IMR-90 (cell line): Measurements from ENCODE around the gene LSM14A. TPM values are rescaled to one million over a fixed set of nuclear protein-coding genes. Genes with fewer than 3 reads are reported as not detected.
A peak's percentile ranks its signal among the peaks of the same experiment; 100 is the strongest.

ENCODE experiments used
- ATAC-seq: fragments of 200-7000 bp; cut with Tn5 transposase; 2 replicates; pipeline ENCODE4 v1.9.1; 2020; ENCODE audit warnings: low read depth, mild to moderate bottlenecking, moderate library complexity
- BruUV-seq: library from RNA; stranded (reverse); fragments of 400-500 nt; replicated peaks from 2 replicates; lab custom pipeline; 2021; lab: Mats Ljungman, UMichigan
- CTCF ChIA-PET: fragments of 300-600 bp; formaldehyde crosslinking; extraction: SDS; loops from one replicate; lab custom pipeline; 2021; ENCODE audit warnings: antibody characterized with exemption; lab: Yijun Ruan, JAX
- POLR2A ChIA-PET: fragments of 300-600 bp; sonication (Branson Sonifier 250); formaldehyde crosslinking; loops from one replicate; lab custom pipeline; 2022; ENCODE audit warnings: antibody characterized with exemption; ENCODE audit not compliant: unreplicated experiment; lab: Charles Lee
- DNase-seq: peaks from one replicate; pipeline ENCODE4 v3.0.0; 2013
- H2AFZ ChIP-seq: replicated peaks from 2 replicates; pipeline ENCODE3; 2013; ENCODE audit warnings: low read length, mild to moderate bottlenecking; ENCODE audit not compliant: poor library complexity
- H2AK5ac ChIP-seq: 2 replicates; pipeline ENCODE4 v1.6.1; 2013; ENCODE audit warnings: low read depth, low read length, inconsistent platforms
- H2AK9ac ChIP-seq: replicated peaks from 2 replicates; pipeline ENCODE3; 2013; ENCODE audit warnings: mild to moderate bottlenecking, low read depth, low read length, moderate library complexity; ENCODE audit not compliant: poor library complexity
- H2BK120ac ChIP-seq: 2 replicates; pipeline ENCODE4 v1.6.1; 2013; ENCODE audit warnings: low read depth, low read length, inconsistent platforms
- H2BK15ac ChIP-seq: 3 replicates; pipeline ENCODE4 v1.6.1; 2013; ENCODE audit warnings: low read depth, low read length, inconsistent platforms
- H2BK20ac ChIP-seq: 2 replicates; pipeline ENCODE4 v1.6.1; 2013; ENCODE audit warnings: low read depth, mild to moderate bottlenecking, inconsistent platforms, low read length, moderate library complexity
- H2BK5ac ChIP-seq: 2 replicates; pipeline ENCODE4 v1.6.1; 2013; ENCODE audit warnings: mild to moderate bottlenecking, low read depth, low read length, inconsistent platforms; ENCODE audit not compliant: poor library complexity, severe bottlenecking
- H3K14ac ChIP-seq: replicated peaks from 2 replicates; pipeline ENCODE4 v1.6.1; 2013; ENCODE audit warnings: low read depth, low read length, inconsistent platforms
- H3K18ac ChIP-seq: 2 replicates; pipeline ENCODE4 v1.6.1; 2013; ENCODE audit warnings: low read depth, low read length, control low read depth
- H3K23ac ChIP-seq: 2 replicates; pipeline ENCODE4 v1.6.1; 2013; ENCODE audit warnings: low read depth, low read length, inconsistent platforms
- H3K27ac ChIP-seq: 2 replicates; pipeline ENCODE4 v1.5.1; 2013; ENCODE audit warnings: mild to moderate bottlenecking, control low read depth, low read length; ENCODE audit not compliant: insufficient read depth
- H3K27me3 ChIP-seq: 2 replicates; pipeline ENCODE4 v1.6.1; 2013; ENCODE audit warnings: low read length; ENCODE audit not compliant: control insufficient read depth, insufficient read depth
- H3K36me3 ChIP-seq: 2 replicates; pipeline ENCODE4 v1.6.1; 2013; ENCODE audit warnings: low read length, mixed read lengths; ENCODE audit not compliant: control insufficient read depth, insufficient read depth
- H3K4ac ChIP-seq: 2 replicates; pipeline ENCODE4 v1.6.1; 2013; ENCODE audit warnings: low read depth, low read length, inconsistent platforms
- H3K4me1 ChIP-seq: 2 replicates; pipeline ENCODE4 v1.6.1; 2013; ENCODE audit warnings: low read length, mixed read lengths; ENCODE audit not compliant: control insufficient read depth, insufficient read depth
- H3K4me2 ChIP-seq: 2 replicates; pipeline ENCODE4 v1.6.1; 2013; ENCODE audit warnings: low read depth, mild to moderate bottlenecking, control low read depth, low read length, moderate library complexity
- H3K4me3 ChIP-seq: 2 replicates; pipeline ENCODE4 v1.5.1; 2013; ENCODE audit warnings: low read depth, mild to moderate bottlenecking, control low read depth, low read length, moderate library complexity; ENCODE audit not compliant: insufficient read depth
- H3K56ac ChIP-seq: 2 replicates; pipeline ENCODE4 v1.6.1; 2013; ENCODE audit warnings: low read length, inconsistent platforms; ENCODE audit not compliant: insufficient read depth; ENCODE audit errors: extremely low read depth
- H3K79me1 ChIP-seq, 2 experiments: 2 replicates each; pipeline ENCODE4 v1.6.1; 2013; ENCODE audit warnings: low read length in 2 of 2, inconsistent platforms in 1 of 2, low read depth in 1 of 2
- H3K9ac ChIP-seq: 2 replicates; pipeline ENCODE4 v1.6.1; 2013; ENCODE audit warnings: low read depth, low read length, control low read depth
- H3K9me1 ChIP-seq: 2 replicates; pipeline ENCODE4 v1.6.1; 2013; ENCODE audit warnings: low read length, inconsistent platforms; ENCODE audit not compliant: insufficient read depth
- H3K9me3 ChIP-seq: 2 replicates; pipeline ENCODE4 v1.6.1; 2013; ENCODE audit warnings: low read length; ENCODE audit not compliant: control insufficient read depth, insufficient read depth
- H4K20me1 ChIP-seq: 2 replicates; pipeline ENCODE4 v1.6.1; 2013; ENCODE audit warnings: low read length, inconsistent platforms; ENCODE audit not compliant: insufficient read depth
- H4K5ac ChIP-seq: 2 replicates; pipeline ENCODE4 v1.6.1; 2013; ENCODE audit warnings: mild to moderate bottlenecking, low read depth, low read length, control low read depth
- H4K8ac ChIP-seq, 2 experiments: 2 replicates each; pipeline ENCODE4 v1.6.1; 2013; ENCODE audit warnings: low read depth in 2 of 2, low read length in 2 of 2, control low read depth in 1 of 2, inconsistent platforms in 1 of 2
- H4K91ac ChIP-seq: 2 replicates; pipeline ENCODE4 v1.6.1; 2013; ENCODE audit warnings: low read depth, low read length, inconsistent platforms; ENCODE audit not compliant: insufficient read depth
- BHLHE40 ChIP-seq: fragments of 150-350 bp; IDR thresholded peaks from 2 replicates; pipeline ENCODE4 v1.6.1; 2016; ENCODE audit warnings: mild to moderate bottlenecking, low read depth, low read length
- CHD1 ChIP-seq: IDR thresholded peaks from 2 replicates; pipeline ENCODE4 v1.6.1; 2012; ENCODE audit warnings: low read depth, low read length, improper control_type of control experiment
- MXI1 ChIP-seq: IDR thresholded peaks from 2 replicates; pipeline ENCODE4 v1.6.1; 2012; ENCODE audit warnings: low read depth, mild to moderate bottlenecking, low read length, moderate library complexity, borderline replicate concordance
- POLR2A ChIP-seq: IDR thresholded peaks from 2 replicates; pipeline ENCODE4 v1.6.1; 2012; ENCODE audit warnings: mild to moderate bottlenecking, low read depth, low read length
- WGBS, 2 experiments: methylation state at CpG; one replicate each; pipeline versions ENCODE4 v1.1.5 to v1.1.7; 2013; ENCODE audit warnings: missing lambda C conversion rate in 2 of 2; ENCODE audit not compliant: insufficient read length in 1 of 2; ENCODE audit errors: extremely low coverage in 2 of 2; 5-methylcytosine and 5-hydroxymethylcytosine counted together
- dilution Hi-C: fragments of 300-500 bp; cut with HindIII; formaldehyde crosslinking; loops from one replicate; pipeline ENCODE4 v1.14.3; 2018; ENCODE audit warnings: low sequenced_read_pairs; ENCODE audit not compliant: unreplicated experiment
- in situ Hi-C: fragments of 300-500 bp; cut with MboI; formaldehyde crosslinking; loops from 3 replicates; pipeline ENCODE4 v1.14.3; 2019; ENCODE audit warnings: low sequenced_read_pairs, inconsistent platforms, mixed read lengths
- intact Hi-C: fragments of 100-400 bp; cut with micrococcal nuclease; formaldehyde crosslinking; loops from 2 replicates; pipeline ENCODE4 v1.10.0; 2022
- polyA plus RNA-seq, 3 experiments: library from polyadenylated mRNA; depleted of rRNA; stranded (reverse); fragments of >200 nt; gene quantifications; 2 replicates each; pipeline ENCODE4 v1.2.3, GENCODE V29; 2012; ENCODE audit warnings: low replicate concordance in 1 of 3
- total RNA-seq: library from RNA; depleted of rRNA; stranded (reverse); fragments of >200 nt; gene quantifications from 2 replicates; pipeline ENCODE4 v1.2.3, GENCODE V29; 2012
- TF ChIP-seq, protein P1 (sequence below): fragments of 150-350 bp; IDR thresholded peaks from 2 replicates; pipeline ENCODE4 v1.6.1; 2017; ENCODE audit warnings: mild to moderate bottlenecking, antibody characterized with exemption, low read length, low read depth

LSM14A gene
- total and polyA plus RNA-seq, 2 of the 4 experiments (the other 2 are of a cell fraction) = 44.3 to 54.8 TPM

DNA sequence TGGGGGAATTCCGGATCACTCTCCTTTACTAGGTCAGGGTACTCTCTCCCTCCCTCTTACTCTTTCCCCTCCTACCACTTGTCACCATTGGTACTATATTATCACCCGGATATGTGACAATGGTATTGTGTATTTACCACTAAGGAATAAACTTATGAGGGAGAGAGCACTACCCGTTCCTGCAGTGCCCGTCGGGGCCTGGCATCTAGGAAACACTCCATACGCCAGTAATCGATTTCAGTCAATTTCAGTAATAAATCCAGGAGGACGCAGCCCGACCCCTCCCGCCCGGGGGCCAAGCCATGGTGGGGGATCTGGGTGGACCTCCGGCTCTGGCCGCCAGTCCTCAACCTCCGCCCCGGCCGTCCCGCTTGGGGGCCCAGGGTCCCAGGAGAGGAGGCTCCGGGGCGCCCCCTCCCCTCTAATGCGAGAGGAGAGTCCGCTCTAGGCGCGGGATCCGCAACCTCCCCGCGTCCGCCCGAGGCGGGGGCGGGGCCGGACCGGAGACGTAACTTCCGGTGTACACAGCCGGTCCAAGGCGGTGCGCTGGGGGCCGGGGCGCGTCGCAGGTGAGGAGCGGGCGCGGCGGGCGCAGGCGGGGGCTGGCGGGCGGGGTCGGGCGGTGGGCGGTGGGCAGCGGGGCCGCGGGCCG lies 81.9 kb downstream of the LSM14A start, which contains the start of gene GARRE1 (continued):
- TF ChIP-seq, protein P1, sequence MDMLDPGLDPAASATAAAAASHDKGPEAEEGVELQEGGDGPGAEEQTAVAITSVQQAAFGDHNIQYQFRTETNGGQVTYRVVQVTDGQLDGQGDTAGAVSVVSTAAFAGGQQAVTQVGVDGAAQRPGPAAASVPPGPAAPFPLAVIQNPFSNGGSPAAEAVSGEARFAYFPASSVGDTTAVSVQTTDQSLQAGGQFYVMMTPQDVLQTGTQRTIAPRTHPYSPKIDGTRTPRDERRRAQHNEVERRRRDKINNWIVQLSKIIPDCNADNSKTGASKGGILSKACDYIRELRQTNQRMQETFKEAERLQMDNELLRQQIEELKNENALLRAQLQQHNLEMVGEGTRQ = no peak
- TF ChIP-seq POLR2A = peak; percentile 38

GRCh38 chr19:34254698-34255432 lies 82.6 kb downstream of the LSM14A start:
- Histone ChIP-seq H3K9me1 (peaks cover 14% of the 10 kb centered on the region), H2BK15ac (0 out of 3 replicates have a peak overlapping the region, but pooled peaks have one; percentile 56), H3K36me3 (no peaks in the 10 kb centered on the region), H3K9ac (peak overlapping the region; percentile 90), H3K18ac (peak overlapping the region; percentile 69), H3K27ac (peak overlapping the region; percentile 92), H4K91ac (peak overlapping the region; percentile 73), H3K4me2 (peak overlapping the region; percentile 96), H3K4ac (peak overlapping the region; percentile 64), H3K23ac (peak overlapping the region; percentile 79), H3K9me3 (no peaks in the 10 kb centered on the region), H4K20me1 (peaks cover 6% of the 10 kb centered on the region; the same call in 1 of the 2 replicates), H3K27me3 (no peaks in the 10 kb centered on the region), H3K79me1 (peaks cover 8 to 48% of the 10 kb centered on the region in 2 experiments; a peak in 3 of 4 replicates), H4K5ac (peak overlapping the region; percentile 50; the same call in 1 of the 2 replicates), H2AFZ (peak overlapping the region; percentile 94), H3K56ac (peak overlapping the region; percentile 95), H3K14ac (peak overlapping the region; percentile 85), H4K8ac (peak overlapping the region; percentile 54 to 68; a peak in 3 of 4 replicates), H2BK5ac (peak overlapping the region; percentile 94), H2BK20ac (peak overlapping the region; percentile 61; the same call in 1 of the 2 replicates), H2AK5ac (peak overlapping the region; percentile 11; the same call in 1 of the 2 replicates), H3K4me3 (peak overlapping the region; percentile 95), H2AK9ac (peak overlapping the region; percentile 96), H3K4me1 (peaks cover 3% of the 10 kb centered on the region), H2BK120ac (peak overlapping the region; percentile 54)
- peak; percentile 84 for TF ChIP-seq MXI1
- no peak for TF ChIP-seq CHD1
- peak; percentile 70; the same call in 1 of the 2 replicates for TF ChIP-seq BHLHE40
- intact Hi-C loops (loop anchor here (2.0 to 5.0 kb wide), 3 partner anchors 34 to 82 kb away; no protein-coding TSS in a partner anchor), in situ Hi-C loops (no loop called here), dilution Hi-C loops (no loop called here)
- no TSS peak for BruUV-seq
- 0% methylated on average over 39 of the region's 88 CpGs; no CpG with 5 or more reads in 1 of the 2 experiments for WGBS, 2 experiments
- ATAC-seq (peak; percentile 82), DNase-seq (peak; percentile 24)
- CTCF ChIA-PET = no interaction called here
- POLR2A ChIA-PET = no interaction called here
